HEK293 (cell line): Measurements from ENCODE around the gene NUBPL.

Experiments
- CTCF ChIP-seq: fragments of 450-650 bp; formaldehyde crosslinking; IDR thresholded peaks from 2 replicates; pipeline ENCODE4 v1.5.1; 2016; ENCODE audit warnings: missing biosample characterization, missing genetic modification characterization
- TRIM28 ChIP-seq: IDR thresholded peaks from 2 replicates; pipeline ENCODE4 v1.6.1; 2011; ENCODE audit warnings: low read length, control low read depth, borderline replicate concordance
- YY1 ChIP-seq: fragments of 450-650 bp; formaldehyde crosslinking; IDR thresholded peaks from 2 replicates; pipeline ENCODE4 v1.5.1; 2018; ENCODE audit warnings: missing biosample characterization, missing genetic modification characterization
- ZBTB10 ChIP-seq: fragments of 450-650 bp; formaldehyde crosslinking; IDR thresholded peaks from 2 replicates; pipeline ENCODE4 v1.5.1; 2016; ENCODE audit warnings: missing biosample characterization, missing genetic modification characterization
- ZBTB8A ChIP-seq: fragments of 450-650 bp; formaldehyde crosslinking; IDR thresholded peaks from 2 replicates; pipeline ENCODE4 v1.5.1; 2016; ENCODE audit warnings: missing biosample characterization, missing genetic modification characterization
- ZFP41 ChIP-seq: fragments of 450-650 bp; formaldehyde crosslinking; IDR thresholded peaks from 2 replicates; pipeline ENCODE4 v1.5.1; 2016; ENCODE audit warnings: missing biosample characterization, missing genetic modification characterization, borderline replicate concordance
- ZNF211 ChIP-seq: fragments of 450-650 bp; formaldehyde crosslinking; IDR thresholded peaks from 2 replicates; pipeline ENCODE4 v1.5.1; 2016; ENCODE audit warnings: low read depth, missing biosample characterization, missing genetic modification characterization
- ZNF426 ChIP-seq: fragments of 450-650 bp; formaldehyde crosslinking; IDR thresholded peaks from 2 replicates; pipeline ENCODE4 v1.5.1; 2017; ENCODE audit warnings: missing biosample characterization, missing genetic modification characterization, mild to moderate bottlenecking, inconsistent platforms, moderate library complexity
- ZNF521 ChIP-seq: fragments of 450-650 bp; formaldehyde crosslinking; IDR thresholded peaks from 2 replicates; pipeline ENCODE4 v1.5.1; 2017; ENCODE audit warnings: missing biosample characterization, mild to moderate bottlenecking, missing genetic modification characterization
- ZNF558 ChIP-seq: fragments of 450-650 bp; formaldehyde crosslinking; IDR thresholded peaks from 2 replicates; pipeline ENCODE4 v1.5.1; 2016; ENCODE audit warnings: missing biosample characterization, missing genetic modification characterization
- ZSCAN18 ChIP-seq: fragments of 450-650 bp; formaldehyde crosslinking; IDR thresholded peaks from 2 replicates; pipeline ENCODE4 v1.5.1; 2016; ENCODE audit warnings: missing biosample characterization, missing genetic modification characterization

- no peak for TF ChIP-seq CTCF (tag by site-specific recombination)
- no peak for TF ChIP-seq ZNF521
- TF ChIP-seq YY1 (tag by site-specific recombination) = no peak
- TF ChIP-seq ZSCAN18 (tag by site-specific recombination) = no peak
- TF ChIP-seq ZBTB8A (tag by site-specific recombination) = no peak
- TF ChIP-seq ZFP41 (tag by site-specific recombination) = no peak
- no peak for TF ChIP-seq TRIM28
- no peak for TF ChIP-seq ZNF558 (tag by site-specific recombination)
- TF ChIP-seq ZNF211 (tag by site-specific recombination) = no peak
- no peak for TF ChIP-seq ZBTB10 (tag by site-specific recombination)
- no peak for TF ChIP-seq ZNF426 (tag by site-specific recombination)
These were observed 297.7 kb downstream of the NUBPL start for GRCh38 chr14:31858868-31859267.
